ENCODE results near the gene PPP1R13B. TPM values are rescaled to one million over a fixed set of nuclear protein-coding genes. Genes with fewer than 3 reads are reported as not detected.

PPP1R13B gene
- total and polyA plus RNA-seq, 7 donors: 8.6 to 26.9 (median 9.9) TPM

- DNase-seq: no peak
- H3K27ac ChIP-seq: no peak overlapping the region
- intact Hi-C loops (cut with DNase I): no loop called here
- peaks cover 19 to 97% (median 55%) of the 10 kb centered on the region in 4 donors for H3K36me3 ChIP-seq
- 93 to 94% methylated on average over 15 of the region's 15 CpGs for WGBS, 2 donors
- no peak overlapping the region for H3K4me3 ChIP-seq
- H3K9me3 ChIP-seq: no peaks in the 10 kb centered on the region
- H3K4me1 ChIP-seq: peaks cover 0 to 14% (median 7%) of the 10 kb centered on the region in 4 donors
- no peaks in the 10 kb centered on the region for H3K27me3 ChIP-seq
- no peak for TF ChIP-seq EP300 (IDR thresholded peaks at IDR 0.05)
- no peak for TF ChIP-seq POLR2AphosphoS5 (IDR thresholded peaks at IDR 0.05)
- TF ChIP-seq POLR2A (IDR thresholded peaks at IDR 0.05): no peak
- TF ChIP-seq CTCF (IDR thresholded peaks at IDR 0.05): no peak
Measured at GRCh38 chr14:103684871-103685270, 162.5 kb downstream of the PPP1R13B start.

- DNase-seq: no peak
- H3K4me1 ChIP-seq: peaks cover 0 to 16% (median 6%) of the 10 kb centered on the region in 4 donors
- no peaks in the 10 kb centered on the region for H3K9me3 ChIP-seq
- TF ChIP-seq POLR2AphosphoS5 (IDR thresholded peaks at IDR 0.05) (no peak), EP300 (IDR thresholded peaks at IDR 0.05) (no peak), POLR2A (IDR thresholded peaks at IDR 0.05) (no peak), CTCF (IDR thresholded peaks at IDR 0.05) (no peak)
- H3K36me3 ChIP-seq: peaks cover 19 to 100% (median 59%) of the 10 kb centered on the region in 4 donors
- H3K27me3 ChIP-seq: no peaks in the 10 kb centered on the region
- WGBS, 2 donors: 78 to 88% methylated on average over 6 of the region's 6 CpGs
- no peak overlapping the region for H3K4me3 ChIP-seq
- intact Hi-C loops (cut with DNase I): no loop called here
- no peak overlapping the region for H3K27ac ChIP-seq
Measured at GRCh38 chr14:103684471-103684870, 162.9 kb downstream of the PPP1R13B start.

Small RNA genes within 50 kb of the gene (small RNA-seq; reads per million reads assigned to genes)
- gene RF00019 (0 reads per million in 3 donors), gene RF00280 (0 reads per million in 3 donors)

Other genes with a start within 250 kb of the PPP1R13B start
- 100 to 1,000 TPM; 216 to 399 (median 277) TPM for gene KLC1, start 218.4 kb downstream of the PPP1R13B start, total RNA-seq
- 10 to 100 TPM; 25.0 to 81.2 (median 37.8) TPM for gene KLC1, start 218.4 kb downstream of the PPP1R13B start, polyA plus RNA-seq
- gene XRCC3, start 132.1 kb downstream of the PPP1R13B start, total RNA-seq: 1 to 10 TPM; 1.8 to 7.5 (median 2.0) TPM
- 10 to 100 TPM in 1 of 3 donors, 1 to 10 TPM in 2; 3.6 to 15.7 (median 5.1) TPM for gene XRCC3, start 132.1 kb downstream of the PPP1R13B start, polyA plus RNA-seq
- gene ZFYVE21, start 131.8 kb downstream of the PPP1R13B start, total RNA-seq: 100 to 1,000 TPM in 1 of 4 donors, 10 to 100 TPM in 3; 84.2 to 106 (median 89.4) TPM
- 10 to 100 TPM; 41.7 to 90.1 (median 61.7) TPM for gene ZFYVE21, start 131.8 kb downstream of the PPP1R13B start, polyA plus RNA-seq
- gene TDRD9, start 80.9 kb upstream of the PPP1R13B start, total RNA-seq: 1 to 10 TPM in 2 of 4 donors, under 1 TPM in 2; 0.68 to 4.6 (median 2.0) TPM
- gene TDRD9, start 80.9 kb upstream of the PPP1R13B start, polyA plus RNA-seq: 1 to 10 TPM in 2 of 3 donors, under 1 TPM in 1; 0.58 to 1.2 (median 1.2) TPM
- gene RD3L, start 95.0 kb upstream of the PPP1R13B start, total RNA-seq: not detected
- not detected for gene RD3L, start 95.0 kb upstream of the PPP1R13B start, polyA plus RNA-seq
- gene ASPG, start 238.1 kb upstream of the PPP1R13B start, total RNA-seq: under 1 TPM in 3 of 4 donors, not detected in 1; 0.14 to 0.83 (median 0.36) TPM
- gene ASPG, start 238.1 kb upstream of the PPP1R13B start, polyA plus RNA-seq: 10 to 100 TPM in 1 of 3 donors, 1 to 10 TPM in 2; 6.2 to 24.6 (median 8.1) TPM